ENCODE data around the gene SMG1.
"Not testable (repeated sequence)": the region's sequence is repeated elsewhere in the genome, so short reads cannot be mapped to it uniquely, and the experiment has no call there.

The SMG1 gene

GRCh38 chr16:18925986-18926865 lies at the start of gene SMG1:
Gene SMG1, minus strand, starts transcription at chr16:18926408. Its CDS starts 367 bp downstream, at chr16:18926041.
- DNase-seq (ENCODE audit: low read depth) = peak; percentile 95

DNA sequence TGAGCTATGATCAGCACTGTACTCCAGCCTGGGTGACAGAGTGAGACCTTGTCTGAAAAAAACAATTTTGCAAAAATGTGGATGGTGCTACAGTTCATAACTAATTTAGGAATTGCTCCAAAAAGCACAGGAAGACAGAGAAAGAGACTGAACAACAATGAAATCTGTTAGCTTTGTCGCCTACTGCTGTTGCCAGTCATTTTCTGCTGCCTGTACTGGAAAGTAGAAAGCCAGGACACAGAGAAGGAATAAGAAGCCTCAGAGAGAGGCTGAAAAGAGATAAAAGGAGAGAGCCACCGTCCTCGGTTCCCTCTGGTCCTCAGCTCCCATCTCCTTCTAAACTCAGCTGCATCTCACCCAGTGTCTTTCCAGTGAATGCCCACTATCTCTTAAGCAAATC lies 48.9 kb upstream of the SMG1 start:
- no peak for DNase-seq (ENCODE audit: low read depth)

DNA sequence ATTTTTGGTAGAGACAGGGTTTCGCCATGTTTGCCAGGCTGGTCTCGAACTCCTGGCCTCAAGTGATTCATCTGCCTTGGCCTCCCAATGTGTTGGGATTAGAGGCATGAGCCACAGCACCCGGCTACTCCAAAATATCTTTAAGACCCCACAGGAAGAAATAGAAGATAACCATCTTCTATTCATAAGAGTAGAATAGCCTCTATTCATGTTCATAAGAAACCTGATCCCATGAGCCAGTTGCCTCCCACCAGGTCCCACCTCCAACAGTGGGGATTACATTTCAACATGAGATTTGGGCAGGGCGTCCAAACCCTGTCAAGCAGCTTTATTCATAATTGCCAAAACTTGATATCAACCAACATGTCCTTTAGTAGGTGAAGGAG lies 43.6 kb upstream of the SMG1 start:
- no peak for DNase-seq (ENCODE audit: low read depth)

DNA sequence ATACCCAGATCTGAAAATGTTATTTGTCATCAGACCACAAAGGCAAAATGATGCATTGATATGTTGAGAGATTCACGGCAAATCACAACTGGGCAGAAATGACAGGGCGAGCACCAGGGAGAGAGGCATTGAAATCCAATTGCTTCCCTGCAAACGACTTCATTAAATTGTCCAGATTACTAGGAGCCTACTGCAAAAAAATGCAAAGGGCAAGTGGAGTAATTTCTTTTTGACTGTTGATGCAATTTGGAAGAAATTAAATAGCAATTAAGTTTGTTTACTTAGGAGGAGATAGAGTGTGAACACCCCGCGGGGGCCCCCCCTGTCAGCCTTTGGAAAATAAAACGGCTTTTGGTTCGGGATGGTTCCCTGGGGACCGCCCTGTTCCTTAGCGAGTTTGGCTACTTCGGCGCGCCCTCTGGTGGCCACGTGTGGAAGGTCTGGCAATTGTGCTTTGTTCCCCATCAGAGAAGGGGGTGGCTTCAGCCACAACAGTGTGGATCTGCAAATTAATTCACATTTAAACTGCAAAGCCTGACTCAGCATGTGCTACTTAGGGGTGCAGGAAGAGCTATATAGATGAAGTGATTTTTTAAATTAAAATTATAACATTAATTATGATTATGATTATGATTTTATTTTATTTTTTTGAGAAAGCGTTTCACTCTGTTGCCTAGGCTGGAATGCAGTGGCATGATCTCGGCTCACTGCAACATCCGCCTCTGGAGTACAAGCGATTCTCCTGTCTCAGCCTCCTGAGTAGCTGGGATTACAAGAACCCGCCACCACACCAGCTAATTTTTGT lies 43.0 kb upstream of the SMG1 start:
- DNase-seq (ENCODE audit: low read depth) = peak; percentile 65

GRCh38 chr16:18966791-18967190 lies 40.6 kb upstream of the SMG1 start:
- no peak for DNase-seq (ENCODE audit: low read depth)

DNA sequence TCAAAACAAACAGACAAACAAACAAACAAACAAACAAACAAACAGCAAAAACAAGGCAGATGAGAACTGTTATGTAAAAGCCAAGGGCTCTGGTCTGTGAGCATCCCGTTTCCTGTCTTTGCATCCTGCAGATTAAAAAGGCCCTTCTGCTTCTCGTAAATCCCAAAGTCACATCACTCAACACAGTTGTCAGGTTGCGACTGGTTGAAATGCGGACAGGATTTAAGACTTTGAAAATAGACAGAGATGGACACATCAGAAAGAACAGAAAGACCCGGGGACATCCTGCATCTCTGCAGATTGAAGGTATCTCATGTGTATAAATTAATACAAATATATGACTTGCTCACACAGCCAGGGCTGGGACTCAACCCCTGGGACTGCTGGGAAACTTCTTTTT lies 39.3 kb upstream of the SMG1 start:
- DNase-seq (ENCODE audit: low read depth) = no peak

- DNase-seq (ENCODE audit: low read depth) = no peak
These were observed 32.9 kb upstream of the SMG1 start for GRCh38 chr16:18959031-18959505.

- no peak for DNase-seq (ENCODE audit: low read depth)
These were observed 32.4 kb upstream of the SMG1 start for GRCh38 chr16:18958621-18959029.

DNA sequence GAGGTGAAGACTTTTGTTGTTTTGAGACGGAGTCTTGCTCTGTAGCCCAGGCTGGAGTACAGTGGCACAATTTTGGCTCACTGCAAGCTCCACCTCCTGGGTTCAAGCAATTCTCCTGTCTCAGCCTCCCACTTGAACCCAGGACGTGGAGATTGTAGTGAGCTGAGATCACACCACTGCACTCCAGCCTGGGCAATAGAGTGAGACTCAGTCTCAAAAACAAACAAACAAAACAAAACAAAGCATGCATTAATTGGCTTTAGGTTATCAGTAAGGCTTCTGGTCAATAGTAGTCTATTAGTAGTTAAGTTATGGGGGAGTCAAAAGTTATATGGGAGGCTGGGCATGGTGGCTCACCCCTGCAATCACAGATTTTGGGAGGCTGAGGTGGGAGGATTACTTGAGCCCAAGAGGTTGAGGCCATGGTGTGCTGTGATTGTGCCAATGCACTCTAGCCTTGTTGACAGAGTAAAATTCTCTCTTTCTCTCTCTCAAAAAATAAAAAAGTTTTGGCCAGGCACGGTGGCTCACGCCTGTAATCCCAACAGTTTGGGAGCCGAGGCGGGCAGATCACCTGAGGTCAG lies 30.5 kb upstream of the SMG1 start:
- DNase-seq (ENCODE audit: low read depth) = not testable (repeated sequence)

DNA sequence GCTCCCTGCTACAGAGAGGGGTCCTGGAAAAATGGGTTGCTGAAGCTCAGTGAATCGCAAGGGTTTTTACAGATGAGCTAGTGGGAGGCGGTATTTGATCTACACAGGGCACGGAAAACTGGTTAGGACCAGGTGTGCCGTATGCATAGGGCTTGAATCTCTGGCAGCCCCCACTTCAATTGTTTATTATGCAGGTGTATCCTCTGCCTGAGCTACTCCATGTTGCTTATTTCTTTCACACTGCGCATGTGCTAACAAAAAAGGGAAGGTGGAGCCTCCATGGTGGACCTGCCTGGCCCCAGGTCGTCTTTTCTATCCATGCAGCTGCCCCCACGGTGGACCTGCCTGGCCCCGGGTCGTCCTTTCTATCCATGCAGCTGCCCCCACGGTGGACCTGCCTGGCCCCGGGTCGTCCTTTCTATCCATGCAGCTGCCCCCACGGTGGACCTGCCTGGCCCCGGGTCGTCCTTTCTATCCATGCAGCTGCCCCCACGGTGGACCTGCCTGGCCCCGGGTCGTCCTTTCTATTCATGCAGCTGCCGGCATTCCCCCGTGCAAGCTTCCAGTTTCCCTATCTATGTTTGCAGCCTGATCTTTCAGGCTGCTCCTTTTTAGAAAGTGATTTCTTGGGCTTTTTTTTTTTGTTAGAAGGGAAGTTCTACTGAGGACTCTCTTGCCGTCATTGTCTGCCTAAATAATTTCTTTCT lies 29.8 kb upstream of the SMG1 start:
- DNase-seq (ENCODE audit: low read depth) = peak; percentile 8

- no peak for DNase-seq (ENCODE audit: low read depth)
These were observed 27.3 kb upstream of the SMG1 start for GRCh38 chr16:18953547-18953946.

- DNase-seq (ENCODE audit: low read depth) = no peak
These were observed 24.4 kb upstream of the SMG1 start for GRCh38 chr16:18950469-18951185.

- no peak for DNase-seq (ENCODE audit: low read depth)
These were observed 22.3 kb upstream of the SMG1 start for GRCh38 chr16:18948372-18949020.

DNA sequence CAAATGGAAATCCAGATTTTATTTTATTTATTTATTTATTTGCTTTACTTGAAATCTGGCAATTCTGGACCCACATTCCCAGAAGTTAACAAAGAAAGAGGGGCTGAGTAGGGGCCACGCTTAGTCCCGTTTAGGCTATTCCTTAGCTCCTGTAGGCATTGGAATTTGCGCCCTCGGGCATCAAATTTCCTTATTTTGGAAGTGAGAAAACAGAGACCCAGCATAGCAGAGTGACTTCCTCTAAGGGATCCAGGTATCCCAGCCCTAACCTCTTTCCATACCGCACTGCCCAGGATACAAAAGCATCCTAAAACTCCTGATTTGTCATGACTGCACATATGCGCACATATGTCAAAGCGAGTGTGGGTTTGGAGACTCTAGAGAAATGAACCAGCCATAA lies 19.0 kb upstream of the SMG1 start:
- DNase-seq (ENCODE audit: low read depth) = no peak

DNA sequence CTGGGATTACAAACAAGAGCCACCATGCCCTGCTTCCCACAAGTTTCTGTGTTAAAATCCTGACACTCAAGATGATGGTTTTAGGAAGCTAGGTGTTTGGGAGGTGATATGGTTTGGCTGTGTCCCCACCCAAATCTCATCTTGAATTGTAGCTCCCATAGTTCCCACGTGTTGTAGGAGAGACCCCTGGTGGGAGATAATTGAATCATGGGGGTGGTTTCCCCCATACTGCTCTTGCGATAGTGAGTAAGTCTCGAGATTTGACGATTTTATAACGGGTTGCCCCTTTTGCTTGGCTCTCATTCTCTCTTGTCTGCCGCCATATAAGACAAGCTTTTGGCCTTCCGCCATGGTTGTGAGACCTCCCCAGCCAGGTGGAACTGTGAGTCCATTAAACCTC lies 17.2 kb upstream of the SMG1 start:
- DNase-seq (ENCODE audit: low read depth) = no peak

GRCh38 chr16:18942061-18942460 lies 15.9 kb upstream of the SMG1 start:
- no peak for DNase-seq (ENCODE audit: low read depth)

GRCh38 chr16:18941471-18941870 lies 15.3 kb upstream of the SMG1 start:
- DNase-seq (ENCODE audit: low read depth) = no peak

GRCh38 chr16:18938986-18939385 lies 12.8 kb upstream of the SMG1 start:
- no peak for DNase-seq (ENCODE audit: low read depth)

- no peak for DNase-seq (ENCODE audit: low read depth)
These were observed 11.2 kb upstream of the SMG1 start for GRCh38 chr16:18937390-18937789.

- DNase-seq (ENCODE audit: low read depth) = no peak
These were observed 10.6 kb upstream of the SMG1 start for GRCh38 chr16:18936727-18937340.
